ENCODE results near the gene CAPZA2. TPM values are rescaled to one million over a fixed set of nuclear protein-coding genes. Genes with fewer than 3 reads are reported as not detected.

CAPZA2 gene
- total and polyA plus RNA-seq, 10 of the 15 experiments (the other 5 are each of a cell fraction or from before 2014, with no cell fraction given): 50.0 to 379 (median 117) TPM

DNA sequence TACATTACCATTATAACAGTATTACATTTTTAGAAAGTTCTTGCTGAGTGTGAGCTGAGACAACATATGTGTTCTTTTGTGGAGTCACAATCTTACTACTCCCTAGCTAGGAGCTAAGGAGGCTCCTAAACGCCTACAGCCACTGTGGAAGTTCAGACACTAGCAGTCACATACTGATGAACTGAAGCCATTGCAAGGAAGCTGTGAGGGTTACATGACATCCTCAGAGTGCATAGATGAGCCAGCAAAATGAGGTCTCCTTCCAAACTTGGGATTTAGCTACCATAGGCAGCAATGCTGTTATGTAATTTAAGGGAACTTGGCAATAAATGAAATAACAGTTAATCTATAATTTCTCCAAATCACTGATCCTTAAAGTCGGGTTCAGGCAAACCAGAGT, 80.1 kb downstream of the CAPZA2 start:
- Histone ChIP-seq H3K9ac (ENCODE audit: control insufficient read depth, insufficient read depth, low read length) (no peak overlapping the region), H3K9me3 (replicated peaks; ENCODE audit: control insufficient read depth, insufficient read depth, low read length) (no peaks in the 10 kb centered on the region), H3K27me3 (replicated peaks in 1 of 2; ENCODE audit: control insufficient read depth in 2 of 2, insufficient read depth in 2 of 2, low read length in 1 of 2) (no peaks in the 10 kb centered on the region; a peak in 1 of 4 replicates), H2AFZ (ENCODE audit: control insufficient read depth, low read depth, low read length) (no peak overlapping the region; the same call in 1 of the 2 replicates), H3K79me2 (ENCODE audit: control insufficient read depth, insufficient read depth, low read length) (no peaks in the 10 kb centered on the region), H3K36me3 (ENCODE audit: control insufficient read depth in 2 of 2, insufficient read depth in 2 of 2, low read length in 1 of 2) (no peaks in the 10 kb centered on the region), H3K4me3 (no peak overlapping the region), H3K27ac (ENCODE audit: control insufficient read depth, insufficient read depth) (no peak overlapping the region), H4K20me1 (ENCODE audit: control insufficient read depth, insufficient read depth) (no peaks in the 10 kb centered on the region), H3K4me2 (ENCODE audit: control insufficient read depth, insufficient read depth) (no peak overlapping the region), H3K4me1 (ENCODE audit: control insufficient read depth, insufficient read depth, low read length) (no peaks in the 10 kb centered on the region)
- ChIA-PET RAD21 (ENCODE audit: unreplicated experiment) (interaction anchor here (1.2 kb wide), 1 partner anchor 14 kb away, joined by 3 read pairs; no protein-coding TSS in a partner anchor), POLR2A (no interaction called here), SMC1A (ENCODE audit: uncharacterized antibody, unreplicated experiment) (interaction anchor here (1.2 to 4.0 kb wide), 4 partner anchors 10 to 183 kb away, joined by 3 to 16 read pairs (median 4); no protein-coding TSS in a partner anchor), CTCF (interaction anchor here (0.9 to 2.1 kb wide), 5 partner anchors 9 to 185 kb away, joined by 3 to 5 read pairs (median 4); no protein-coding TSS in a partner anchor)
- 61% methylated on average over 2 of the region's 2 CpGs for WGBS (ENCODE audit: insufficient coverage, insufficient replicate concordance, low lambda C conversion rate, missing lambda C conversion rate)
- in situ Hi-C loops (cut with MboI) (no loop called here), intact Hi-C loops (cut with micrococcal nuclease; ENCODE audit: unreplicated experiment) (no loop called here)
- no peak for ATAC-seq
- BruUV-seq (replicated peaks): no TSS peak
- peak; percentile 56 for FAIRE-seq
- DNase-seq (ENCODE audit: low read depth, low spot score): no peak
- TF ChIP-seq, protein P1, sequence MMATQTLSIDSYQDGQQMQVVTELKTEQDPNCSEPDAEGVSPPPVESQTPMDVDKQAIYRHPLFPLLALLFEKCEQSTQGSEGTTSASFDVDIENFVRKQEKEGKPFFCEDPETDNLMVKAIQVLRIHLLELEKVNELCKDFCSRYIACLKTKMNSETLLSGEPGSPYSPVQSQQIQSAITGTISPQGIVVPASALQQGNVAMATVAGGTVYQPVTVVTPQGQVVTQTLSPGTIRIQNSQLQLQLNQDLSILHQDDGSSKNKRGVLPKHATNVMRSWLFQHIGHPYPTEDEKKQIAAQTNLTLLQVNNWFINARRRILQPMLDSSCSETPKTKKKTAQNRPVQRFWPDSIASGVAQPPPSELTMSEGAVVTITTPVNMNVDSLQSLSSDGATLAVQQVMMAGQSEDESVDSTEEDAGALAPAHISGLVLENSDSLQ (IDR thresholded peaks at IDR 0.05): no peak

DNA sequence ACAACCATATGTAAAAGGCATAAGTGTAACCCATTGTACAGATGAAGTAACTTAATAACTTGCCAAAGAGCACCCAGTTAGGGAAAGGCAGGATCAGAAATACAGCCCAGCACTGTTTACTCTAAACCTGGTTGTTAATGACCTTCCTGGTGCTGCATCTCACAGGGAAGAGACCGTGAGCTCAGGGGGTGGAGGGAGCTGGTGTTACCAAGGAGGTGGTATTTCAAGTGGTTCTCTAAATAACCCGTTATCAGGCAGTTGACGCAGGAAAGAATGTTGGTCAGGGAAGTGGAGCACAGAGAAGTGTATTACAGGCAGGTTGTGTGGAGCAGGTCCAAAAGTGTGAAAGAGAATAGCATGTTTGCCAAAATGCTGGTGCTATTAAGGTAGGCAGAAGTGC, 86.5 kb downstream of the CAPZA2 start:
- intact Hi-C loops (cut with micrococcal nuclease; ENCODE audit: unreplicated experiment): loop anchor here (2.0 kb wide), 1 partner anchor 78 kb away; no protein-coding TSS in a partner anchor
- TF ChIP-seq MYC (IDR thresholded peaks at IDR 0.05; ENCODE audit: insufficient read depth, insufficient read length, insufficient replicate concordance, low read length, severe bottlenecking) (no peak), ZNF622 (IDR thresholded peaks at IDR 0.05) (no peak), YY1 (IDR thresholded peaks at IDR 0.05; ENCODE audit: low read depth, low read length) (no peak), HDAC2 (IDR thresholded peaks at IDR 0.05) (no peak), SMARCA5 (IDR thresholded peaks at IDR 0.05) (no peak), MEF2A (IDR thresholded peaks at IDR 0.05; ENCODE audit: insufficient read depth, low read depth, low read length) (no peak)
- no peak overlapping the region for H3K4me2 ChIP-seq (ENCODE audit: control insufficient read depth, insufficient read depth)
- no peak overlapping the region for H2AFZ ChIP-seq (ENCODE audit: control insufficient read depth, low read depth, low read length)
- ChIA-PET RAD21 (ENCODE audit: unreplicated experiment) (no interaction called here), SMC1A (ENCODE audit: uncharacterized antibody, unreplicated experiment) (interaction anchor here (1.1 to 1.8 kb wide), 2 partner anchors 9 to 173 kb away, joined by 5 to 8 read pairs; no protein-coding TSS in a partner anchor), CTCF (interaction anchor here (1.0 to 1.4 kb wide), 2 partner anchors 35 to 178 kb away, joined by 3 to 4 read pairs; no protein-coding TSS in a partner anchor), POLR2A (interaction anchor here (0.5 kb wide), 1 partner anchor 9 kb away, joined by 3 read pairs; no protein-coding TSS in a partner anchor)
- BruUV-seq (replicated peaks): no TSS peak
- H3K9me3 ChIP-seq (replicated peaks; ENCODE audit: control insufficient read depth, insufficient read depth, low read length): no peaks in the 10 kb centered on the region
- 88% methylated on average over 3 of the region's 3 CpGs for WGBS (ENCODE audit: insufficient coverage, insufficient replicate concordance, low lambda C conversion rate, missing lambda C conversion rate)
- no peak overlapping the region for H3K9ac ChIP-seq (ENCODE audit: control insufficient read depth, insufficient read depth, low read length)
- DNase-seq (ENCODE audit: low read depth, low spot score): no peak
- ATAC-seq: no peak
- in situ Hi-C loops (cut with MboI): no loop called here
- no peak overlapping the region for H3K27ac ChIP-seq (ENCODE audit: control insufficient read depth, insufficient read depth)
- H3K4me1 ChIP-seq (ENCODE audit: control insufficient read depth, insufficient read depth, low read length): peaks cover 4% of the 10 kb centered on the region
- no peak for FAIRE-seq
- no peaks in the 10 kb centered on the region; a peak in 1 of 4 replicates for H3K27me3 ChIP-seq (replicated peaks in 1 of 2; ENCODE audit: control insufficient read depth in 2 of 2, insufficient read depth in 2 of 2, low read length in 1 of 2)
- no peak overlapping the region for H3K4me3 ChIP-seq
- no peaks in the 10 kb centered on the region for H4K20me1 ChIP-seq (ENCODE audit: control insufficient read depth, insufficient read depth)
- H3K79me2 ChIP-seq (ENCODE audit: control insufficient read depth, insufficient read depth, low read length): peaks cover 8% of the 10 kb centered on the region
- H3K36me3 ChIP-seq (ENCODE audit: control insufficient read depth in 2 of 2, insufficient read depth in 2 of 2, low read length in 1 of 2): no peaks in the 10 kb centered on the region

Measured in GM12878 (cell line).